OCI-LY3 (cell line): ENCODE results near the gene ASL.

Experiments
- H2AFZ ChIP-seq: fragments of 200-600, 300-600 bp; shearing (Covaris generic); 2 replicates; pipeline ENCODE4 v1.6.0; 2014; ENCODE audit warnings: antibody characterized with exemption, low read depth, low read length
- H3K27ac ChIP-seq: fragments of 200-600, 300-600 bp; sonication (generic); 2 replicates; pipeline ENCODE4 v1.5.1; 2014; ENCODE audit warnings: mild to moderate bottlenecking, low read length, moderate library complexity, mixed read lengths
- H3K27me3 ChIP-seq: fragments of 200-600, 300-600 bp; sonication (generic); 2 replicates; pipeline ENCODE4 v1.6.1; 2014; ENCODE audit warnings: low read depth, low read length, mixed read lengths
- H3K36me3 ChIP-seq: fragments of 200-600, 300-600 bp; sonication (generic); replicated peaks from 2 replicates; pipeline ENCODE3; 2014; ENCODE audit warnings: low read depth, low read length, mixed read lengths
- H3K4me1 ChIP-seq: fragments of 300-600, 200-600 bp; sonication (generic); 2 replicates; pipeline ENCODE4 v1.6.1; 2014; ENCODE audit warnings: low read length, mixed read lengths
- H3K4me2 ChIP-seq: fragments of 200-600, 300-600 bp; sonication (generic); 2 replicates; pipeline ENCODE4 v1.6.1; 2014; ENCODE audit warnings: low read length, mixed read lengths
- H3K4me3 ChIP-seq: fragments of 300-600, 200-600 bp; sonication (generic); 2 replicates; pipeline ENCODE4 v1.5.1; 2014; ENCODE audit warnings: antibody characterized with exemption, mild to moderate bottlenecking, low read length, moderate library complexity
- H3K79me2 ChIP-seq: fragments of 300-600, 200-600 bp; shearing (Covaris generic); 2 replicates; pipeline ENCODE4 v1.6.1; 2014; ENCODE audit warnings: mild to moderate bottlenecking, low read length, mixed read lengths
- H3K9ac ChIP-seq: fragments of 300-600, 200-600 bp; shearing (Covaris generic); 2 replicates; pipeline ENCODE4 v1.6.0; 2014; ENCODE audit warnings: mild to moderate bottlenecking, low read length, moderate library complexity
- H3K9me3 ChIP-seq: fragments of 200-600, 300-600 bp; shearing (Covaris generic); 2 replicates; pipeline ENCODE4 v1.6.1; 2014; ENCODE audit warnings: low read length, mixed read lengths; ENCODE audit not compliant: insufficient read depth
- H4K20me1 ChIP-seq: fragments of 200-600, 300-600 bp; sonication (generic); 2 replicates; pipeline ENCODE4 v1.6.1; 2016; ENCODE audit warnings: low read length, mixed read lengths; ENCODE audit not compliant: insufficient read depth
- EZH2phosphoT487 ChIP-seq: fragments of 200-600 bp; shearing (Covaris generic); IDR thresholded peaks from 2 replicates; pipeline ENCODE4 v1.6.1; 2018; ENCODE audit warnings: antibody characterized with exemption, mixed run types, low read depth
- TF ChIP-seq, protein P1 (sequence below): fragments of 200-600, 300-600 bp; sonication (generic); IDR thresholded peaks from 2 replicates; pipeline ENCODE4 v1.5.1; 2014; ENCODE audit warnings: antibody characterized with exemption, low read length, low read depth

Gene ASL

DNA sequence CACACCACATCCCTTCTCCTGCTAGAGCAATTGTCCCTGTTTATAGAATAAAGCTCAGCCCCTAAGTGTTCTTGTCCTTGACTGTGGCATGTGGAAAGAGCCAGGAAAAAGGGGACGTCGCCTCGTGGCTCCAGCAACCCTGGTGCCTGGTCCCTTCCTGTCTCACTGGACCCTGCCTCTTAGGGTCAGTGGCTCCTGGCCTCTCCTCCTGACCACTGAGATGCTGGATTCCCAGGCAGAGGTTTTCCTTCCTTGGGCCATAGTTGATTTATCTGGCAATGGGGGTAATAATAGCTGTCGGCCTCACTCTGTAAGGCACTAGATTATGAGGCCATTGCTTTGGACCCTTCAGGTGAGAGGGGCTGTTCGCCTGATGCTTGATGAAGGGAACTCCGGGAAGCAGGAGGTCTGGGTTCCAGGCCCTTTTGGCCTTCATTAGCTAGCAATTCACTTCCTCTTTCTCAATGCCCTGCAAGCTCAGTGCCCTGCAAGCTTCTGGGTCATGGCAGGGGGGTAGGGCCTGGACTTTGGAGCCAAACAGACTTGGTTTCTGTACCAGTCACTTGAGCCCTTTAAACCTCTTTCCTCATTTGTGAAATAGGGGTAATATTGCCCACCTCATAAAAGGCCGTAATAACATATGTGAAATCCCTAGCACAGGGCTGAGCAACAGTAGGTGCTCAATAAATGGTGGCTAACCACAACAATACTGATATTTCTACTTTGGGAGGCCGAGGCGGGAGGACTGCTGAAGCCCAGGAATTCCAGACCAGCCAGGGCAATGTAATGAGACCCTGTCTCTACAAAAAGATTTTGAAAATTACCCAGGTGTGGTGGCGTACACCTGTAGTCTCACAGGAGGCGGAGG is 1.1 kb downstream of the ASL start:
- peaks cover 8% of the 10 kb centered on the region; the same call in 1 of the 2 replicates for H3K79me2 ChIP-seq
- H3K27me3 ChIP-seq: no peaks in the 10 kb centered on the region
- no peaks in the 10 kb centered on the region for H3K9me3 ChIP-seq
- peak overlapping the region; percentile 83 for H3K4me3 ChIP-seq
- H3K4me1 ChIP-seq: peaks cover 10% of the 10 kb centered on the region
- peak overlapping the region; percentile 65; the same call in 1 of the 2 replicates for H2AFZ ChIP-seq
- H3K9ac ChIP-seq: peak overlapping the region; percentile 69
- H3K36me3 ChIP-seq: no peaks in the 10 kb centered on the region
- no peaks in the 10 kb centered on the region for H4K20me1 ChIP-seq
- no peak for TF ChIP-seq EZH2phosphoT487
- TF ChIP-seq, protein P1, sequence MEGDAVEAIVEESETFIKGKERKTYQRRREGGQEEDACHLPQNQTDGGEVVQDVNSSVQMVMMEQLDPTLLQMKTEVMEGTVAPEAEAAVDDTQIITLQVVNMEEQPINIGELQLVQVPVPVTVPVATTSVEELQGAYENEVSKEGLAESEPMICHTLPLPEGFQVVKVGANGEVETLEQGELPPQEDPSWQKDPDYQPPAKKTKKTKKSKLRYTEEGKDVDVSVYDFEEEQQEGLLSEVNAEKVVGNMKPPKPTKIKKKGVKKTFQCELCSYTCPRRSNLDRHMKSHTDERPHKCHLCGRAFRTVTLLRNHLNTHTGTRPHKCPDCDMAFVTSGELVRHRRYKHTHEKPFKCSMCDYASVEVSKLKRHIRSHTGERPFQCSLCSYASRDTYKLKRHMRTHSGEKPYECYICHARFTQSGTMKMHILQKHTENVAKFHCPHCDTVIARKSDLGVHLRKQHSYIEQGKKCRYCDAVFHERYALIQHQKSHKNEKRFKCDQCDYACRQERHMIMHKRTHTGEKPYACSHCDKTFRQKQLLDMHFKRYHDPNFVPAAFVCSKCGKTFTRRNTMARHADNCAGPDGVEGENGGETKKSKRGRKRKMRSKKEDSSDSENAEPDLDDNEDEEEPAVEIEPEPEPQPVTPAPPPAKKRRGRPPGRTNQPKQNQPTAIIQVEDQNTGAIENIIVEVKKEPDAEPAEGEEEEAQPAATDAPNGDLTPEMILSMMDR: no peak
- peak overlapping the region; percentile 92 for H3K4me2 ChIP-seq
- no peak overlapping the region for H3K27ac ChIP-seq

GRCh38 chr7:66078067-66078466 is 2.4 kb downstream of the ASL start:
- Histone ChIP-seq H3K27me3 (no peaks in the 10 kb centered on the region), H3K9me3 (no peaks in the 10 kb centered on the region)
- TF ChIP-seq EZH2phosphoT487: no peak
- TF ChIP-seq, protein P1: no peak

DNA sequence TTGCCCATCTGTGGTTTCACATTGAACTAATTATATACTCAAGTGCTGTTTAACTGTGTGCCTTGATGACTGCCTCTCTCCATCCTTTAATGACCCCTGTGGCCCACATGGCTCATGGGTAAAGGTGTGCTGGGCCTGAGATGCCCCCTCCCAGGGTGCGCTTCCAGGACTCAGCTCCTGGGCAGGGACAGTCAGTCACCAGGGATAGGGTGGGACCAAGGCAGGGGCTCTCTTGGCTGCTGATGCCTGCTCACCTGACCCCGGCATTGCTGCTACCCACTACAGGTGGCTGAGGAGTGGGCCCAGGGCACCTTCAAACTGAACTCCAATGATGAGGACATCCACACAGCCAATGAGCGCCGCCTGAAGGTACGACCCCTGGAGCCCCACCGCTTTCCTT is 6.5 kb downstream of the ASL start:
- Histone ChIP-seq H3K4me1 (peaks cover under 1% of the 10 kb centered on the region; the same call in 1 of the 2 replicates), H3K4me3 (no peak overlapping the region), H3K36me3 (no peaks in the 10 kb centered on the region), H3K9me3 (no peaks in the 10 kb centered on the region), H3K27me3 (no peaks in the 10 kb centered on the region), H3K79me2 (peaks cover under 1% of the 10 kb centered on the region; the same call in 1 of the 2 replicates), H3K27ac (no peak overlapping the region), H3K4me2 (no peak overlapping the region), H3K9ac (no peak overlapping the region), H2AFZ (no peak overlapping the region), H4K20me1 (no peaks in the 10 kb centered on the region)
- TF ChIP-seq, protein P1: no peak
- TF ChIP-seq EZH2phosphoT487: no peak

More at GRCh38 chr7:66078067-66078466, 2.4 kb downstream of the ASL start:
- Histone ChIP-seq H3K27ac (no peak overlapping the region), H2AFZ (no peak overlapping the region), H3K36me3 (no peaks in the 10 kb centered on the region), H3K9ac (no peak overlapping the region), H3K4me2 (no peak overlapping the region), H3K79me2 (peaks cover 8% of the 10 kb centered on the region; the same call in 1 of the 2 replicates), H4K20me1 (no peaks in the 10 kb centered on the region), H3K4me3 (no peak overlapping the region), H3K4me1 (peaks cover 10% of the 10 kb centered on the region)

DNA sequence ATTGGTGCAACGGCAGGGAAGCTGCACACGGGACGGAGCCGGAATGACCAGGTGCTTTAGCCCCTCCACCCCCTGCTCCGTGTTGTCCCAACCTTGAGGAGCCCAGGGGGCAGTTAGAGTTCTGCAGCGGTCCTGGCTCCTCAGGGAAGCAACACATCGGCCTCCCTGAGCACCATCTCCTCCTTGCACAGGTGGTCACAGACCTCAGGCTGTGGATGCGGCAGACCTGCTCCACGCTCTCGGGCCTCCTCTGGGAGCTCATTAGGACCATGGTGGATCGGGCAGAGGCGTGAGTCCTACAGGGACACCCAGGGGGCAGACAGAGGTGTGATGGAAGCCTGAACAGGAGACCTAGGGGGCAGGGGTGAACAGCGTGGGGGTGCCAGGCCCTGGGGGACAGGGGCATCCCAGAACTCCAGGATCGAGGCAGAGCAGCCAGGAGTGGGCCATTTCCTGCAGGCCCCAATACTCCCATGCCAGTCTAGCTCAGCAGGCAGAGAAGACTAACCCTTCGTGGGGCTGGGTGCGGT is 7.3 kb downstream of the ASL start:
- Histone ChIP-seq H3K4me1 (no peaks in the 10 kb centered on the region), H3K9ac (no peak overlapping the region), H3K27ac (no peak overlapping the region), H3K4me2 (no peak overlapping the region), H3K79me2 (no peaks in the 10 kb centered on the region), H3K27me3 (no peaks in the 10 kb centered on the region), H3K36me3 (no peaks in the 10 kb centered on the region), H4K20me1 (no peaks in the 10 kb centered on the region), H3K4me3 (no peak overlapping the region), H3K9me3 (no peaks in the 10 kb centered on the region), H2AFZ (no peak overlapping the region)
- TF ChIP-seq EZH2phosphoT487: no peak
- TF ChIP-seq, protein P1: no peak
